NB4 (cell line): ENCODE results near the gene OR1I1.

ENCODE experiments used
- CTCF ChIP-seq: IDR thresholded peaks from one replicate; pipeline ENCODE4 v1.5.1; 2012; ENCODE audit warnings: low read depth, low read length
- MAX ChIP-seq: IDR thresholded peaks from 2 replicates; pipeline ENCODE4 v1.6.1; 2011; ENCODE audit warnings: low read depth, low read length
- POLR2A ChIP-seq: IDR thresholded peaks from 2 replicates; pipeline ENCODE4 v1.6.1; 2011; ENCODE audit warnings: mild to moderate bottlenecking; ENCODE audit not compliant: insufficient read length; ENCODE audit errors: extremely low read depth

DNA sequence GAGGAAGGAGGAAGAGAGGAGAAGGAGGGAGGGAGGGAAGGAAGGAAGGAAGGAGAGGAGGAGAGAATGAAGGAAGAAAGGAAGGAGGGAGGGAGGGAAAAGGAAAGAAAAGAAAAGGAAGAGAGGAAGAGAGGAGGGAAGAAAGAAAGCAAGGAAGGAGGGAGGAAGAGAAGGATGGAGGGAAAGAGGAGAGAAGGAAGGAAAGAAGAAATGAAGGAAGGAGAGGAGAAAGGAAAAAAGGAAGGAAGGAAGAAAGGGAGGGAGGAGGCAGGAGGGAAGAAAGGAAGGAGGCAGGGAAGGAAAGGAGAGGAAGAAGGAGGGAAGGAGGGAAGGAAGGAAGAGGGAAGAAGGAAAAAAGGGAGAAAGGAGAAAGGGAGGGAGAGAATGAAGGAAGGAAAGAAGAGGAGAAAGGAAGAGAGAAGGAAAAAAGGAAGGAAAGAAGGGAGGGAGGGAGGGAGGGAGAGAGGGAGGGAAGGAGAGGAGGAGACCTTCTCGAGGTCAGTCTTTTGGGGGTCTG lies 46.2 kb upstream of the OR1I1 start:
- TF ChIP-seq CTCF = no peak
- no peak for TF ChIP-seq POLR2A
- no peak for TF ChIP-seq MAX
